HL-60 (cell line): ENCODE data around the gene LTN1.

Source experiments
- CTCF ChIP-seq: IDR thresholded peaks from one replicate; pipeline ENCODE4 v1.5.1; 2011; ENCODE audit warnings: low read length, control low read depth, inconsistent platforms; ENCODE audit not compliant: insufficient read depth
- GABPA ChIP-seq: IDR thresholded peaks from 2 replicates; pipeline ENCODE4 v1.6.1; 2012; ENCODE audit warnings: low read depth
- POLR2AphosphoS5 ChIP-seq: IDR thresholded peaks from 2 replicates; pipeline ENCODE4 v1.6.1; 2012; ENCODE audit warnings: low read depth
- REST ChIP-seq: IDR thresholded peaks from 2 replicates; pipeline ENCODE4 v1.6.1; 2012; ENCODE audit warnings: low read depth; ENCODE audit not compliant: insufficient replicate concordance
- SPI1 ChIP-seq: IDR thresholded peaks from 2 replicates; pipeline ENCODE4 v1.6.1; 2012; ENCODE audit warnings: low read depth, mild to moderate bottlenecking, borderline replicate concordance

- no peak for TF ChIP-seq CTCF
- TF ChIP-seq REST = no peak
- TF ChIP-seq GABPA = no peak
- no peak for TF ChIP-seq SPI1
- no peak for TF ChIP-seq POLR2AphosphoS5
These were observed 69.2 kb downstream of the LTN1 start for GRCh38 chr21:28923439-28923975.
